Measurements from ENCODE around the gene PWWP2B. TPM values are rescaled to one million over a fixed set of nuclear protein-coding genes. Genes with fewer than 3 reads are reported as not detected.

PWWP2B gene
- total and polyA plus RNA-seq, 7 donors = 7.7 to 50.8 (median 10.2) TPM

DNA sequence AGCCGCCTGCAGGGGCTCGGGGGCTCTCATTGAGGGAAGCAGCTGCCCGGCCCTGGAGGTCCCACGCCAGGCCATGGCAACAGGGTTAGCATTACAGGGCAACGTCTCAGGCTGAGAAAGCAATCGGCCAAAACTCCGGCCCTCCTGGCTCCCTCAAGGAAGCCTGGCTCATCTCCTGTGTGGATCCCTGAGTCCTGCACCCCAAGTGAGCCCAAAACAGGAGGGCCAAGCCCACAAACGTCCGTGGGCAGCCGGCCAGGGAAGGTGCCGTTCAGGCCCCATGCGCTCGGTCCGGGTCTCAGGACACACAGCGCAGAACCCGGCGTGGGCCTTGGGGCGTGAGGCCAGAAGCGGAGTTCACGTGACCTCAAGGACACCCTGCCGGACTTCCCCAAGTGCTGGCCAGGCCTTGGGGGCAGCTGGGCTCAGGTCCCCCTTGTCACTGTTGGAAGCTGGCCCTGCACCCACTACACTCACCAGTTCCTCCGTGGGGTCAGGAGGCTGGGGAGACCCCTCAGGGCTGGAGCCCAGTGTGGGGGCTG lies 8.0 kb upstream of the PWWP2B start:
- Histone ChIP-seq H3K36me3 (no peaks in the 10 kb centered on the region), H3K27ac (no peak overlapping the region), H3K9me3 (no peaks in the 10 kb centered on the region), H3K4me1 (peaks cover 0 to 10% (median 0%) of the 10 kb centered on the region in 4 donors), H3K4me3 (no peak overlapping the region), H3K27me3 (no peaks in the 10 kb centered on the region)
- peak; percentile 81 for DNase-seq
- WGBS, 2 donors = 22 to 54% methylated on average over 22 of the region's 22 CpGs
- TF ChIP-seq, protein P1, sequence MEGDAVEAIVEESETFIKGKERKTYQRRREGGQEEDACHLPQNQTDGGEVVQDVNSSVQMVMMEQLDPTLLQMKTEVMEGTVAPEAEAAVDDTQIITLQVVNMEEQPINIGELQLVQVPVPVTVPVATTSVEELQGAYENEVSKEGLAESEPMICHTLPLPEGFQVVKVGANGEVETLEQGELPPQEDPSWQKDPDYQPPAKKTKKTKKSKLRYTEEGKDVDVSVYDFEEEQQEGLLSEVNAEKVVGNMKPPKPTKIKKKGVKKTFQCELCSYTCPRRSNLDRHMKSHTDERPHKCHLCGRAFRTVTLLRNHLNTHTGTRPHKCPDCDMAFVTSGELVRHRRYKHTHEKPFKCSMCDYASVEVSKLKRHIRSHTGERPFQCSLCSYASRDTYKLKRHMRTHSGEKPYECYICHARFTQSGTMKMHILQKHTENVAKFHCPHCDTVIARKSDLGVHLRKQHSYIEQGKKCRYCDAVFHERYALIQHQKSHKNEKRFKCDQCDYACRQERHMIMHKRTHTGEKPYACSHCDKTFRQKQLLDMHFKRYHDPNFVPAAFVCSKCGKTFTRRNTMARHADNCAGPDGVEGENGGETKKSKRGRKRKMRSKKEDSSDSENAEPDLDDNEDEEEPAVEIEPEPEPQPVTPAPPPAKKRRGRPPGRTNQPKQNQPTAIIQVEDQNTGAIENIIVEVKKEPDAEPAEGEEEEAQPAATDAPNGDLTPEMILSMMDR (IDR thresholded peaks at IDR 0.05) = no peak
- TF ChIP-seq POLR2AphosphoS5 (IDR thresholded peaks at IDR 0.05) = no peak
- TF ChIP-seq EP300 (IDR thresholded peaks at IDR 0.05) = no peak
- TF ChIP-seq POLR2A (IDR thresholded peaks at IDR 0.05) = no peak
- intact Hi-C loops (cut with DNase I) = no loop called here

DNA sequence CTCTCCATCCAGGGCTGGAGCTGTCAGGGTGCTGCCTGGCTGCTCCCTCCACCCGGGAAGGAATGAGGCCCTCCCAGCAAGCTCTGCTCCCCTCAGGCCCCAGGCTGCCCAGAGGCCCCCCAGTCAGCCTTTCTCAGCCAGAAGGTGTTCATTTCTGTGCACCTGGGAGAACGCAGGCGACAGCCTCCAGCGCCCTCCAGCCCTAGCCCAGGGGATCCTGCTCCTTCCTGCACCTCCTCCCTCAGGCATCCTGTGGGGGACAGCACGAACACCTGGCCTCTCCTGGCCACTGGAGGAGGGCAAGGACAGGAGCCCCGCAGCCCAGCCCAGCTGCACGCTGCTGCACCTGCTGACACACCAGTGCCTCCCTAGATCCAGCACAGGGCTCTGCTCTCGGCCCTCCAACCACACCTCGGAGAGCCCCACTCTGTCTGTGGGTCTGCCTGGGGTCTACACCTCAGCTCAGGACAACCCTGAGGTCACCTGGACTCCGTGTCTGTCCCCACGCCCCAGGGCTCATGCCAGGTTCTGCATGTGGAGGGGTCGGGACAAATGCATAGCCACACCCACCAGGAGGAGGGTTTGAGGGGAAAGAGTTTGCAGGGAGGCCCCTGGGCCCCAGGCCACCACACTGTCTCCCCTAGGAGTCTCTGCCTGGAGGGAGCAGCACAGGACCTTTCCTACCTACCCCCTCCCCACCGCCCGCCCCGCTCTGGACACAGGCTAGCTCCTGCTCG lies 7.4 kb upstream of the PWWP2B start:
- Histone ChIP-seq H3K4me3 (no peak overlapping the region), H3K9me3 (no peaks in the 10 kb centered on the region), H3K4me1 (peaks cover 0 to 10% (median 0%) of the 10 kb centered on the region in 4 donors), H3K27me3 (no peaks in the 10 kb centered on the region), H3K36me3 (no peaks in the 10 kb centered on the region), H3K27ac (no peak overlapping the region)
- WGBS, 2 donors = 34 to 51% methylated on average over 16 of the region's 16 CpGs
- intact Hi-C loops (cut with DNase I) = loop anchor here (5.0 kb wide), 1 partner anchor 153 kb away; no protein-coding TSS in a partner anchor
- TF ChIP-seq EP300 (IDR thresholded peaks at IDR 0.05) (no peak), POLR2AphosphoS5 (IDR thresholded peaks at IDR 0.05) (no peak), POLR2A (IDR thresholded peaks at IDR 0.05) (no peak)
- TF ChIP-seq, protein P1 (IDR thresholded peaks at IDR 0.05) = no peak
- peak; percentile 69 for DNase-seq

DNA sequence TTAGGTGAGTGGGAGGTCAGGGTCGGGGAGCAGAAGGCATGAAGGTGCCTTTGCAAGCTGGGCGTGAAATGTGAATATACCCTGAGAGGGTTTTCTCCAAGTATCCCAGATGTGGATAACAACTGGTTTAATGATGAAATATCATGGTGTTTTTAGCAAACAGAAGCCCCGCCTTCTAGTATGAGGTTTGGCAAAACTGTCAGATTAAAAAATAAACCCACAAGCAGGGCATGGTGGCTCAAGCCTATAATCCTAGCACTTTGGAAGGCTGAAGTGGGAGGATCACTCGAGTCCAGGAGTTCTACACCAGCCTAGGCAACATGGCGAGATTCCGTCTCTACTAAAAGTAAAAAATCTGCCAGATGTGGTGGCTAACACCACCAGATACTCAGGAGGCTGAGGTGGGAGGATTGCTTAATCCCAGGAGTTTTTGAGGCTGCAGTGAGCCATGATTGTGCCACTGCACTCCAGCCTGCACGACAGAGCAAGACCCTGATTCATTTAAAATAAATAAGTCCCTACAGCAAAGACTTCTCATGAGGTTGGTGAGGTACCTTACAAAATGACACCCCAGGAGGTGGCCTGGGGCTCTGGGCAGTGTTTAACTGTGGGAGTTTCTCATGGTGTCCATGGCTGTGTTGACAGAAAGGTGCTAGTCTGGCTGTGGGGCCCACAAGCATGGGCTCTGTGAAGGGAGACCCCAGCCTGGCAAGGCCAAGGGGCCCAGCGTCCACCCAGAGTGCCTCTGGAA lies 6.7 kb upstream of the PWWP2B start:
- H3K27ac ChIP-seq = no peak overlapping the region
- no peaks in the 10 kb centered on the region for H3K36me3 ChIP-seq
- H3K9me3 ChIP-seq = no peaks in the 10 kb centered on the region
- H3K4me3 ChIP-seq = no peak overlapping the region
- TF ChIP-seq, protein P1 (IDR thresholded peaks at IDR 0.05) = no peak
- no peak for TF ChIP-seq POLR2AphosphoS5 (IDR thresholded peaks at IDR 0.05)
- TF ChIP-seq POLR2A (IDR thresholded peaks at IDR 0.05) = no peak
- no peak for TF ChIP-seq EP300 (IDR thresholded peaks at IDR 0.05)
- WGBS, 2 donors = 71 to 81% methylated on average over 8 of the region's 8 CpGs
- DNase-seq = peak; percentile 21
- intact Hi-C loops (cut with DNase I) = loop anchor here (5.0 kb wide), 1 partner anchor 152 kb away; no protein-coding TSS in a partner anchor
- H3K27me3 ChIP-seq = no peaks in the 10 kb centered on the region
- H3K4me1 ChIP-seq = peaks cover 0 to 12% (median 2%) of the 10 kb centered on the region in 4 donors

DNA sequence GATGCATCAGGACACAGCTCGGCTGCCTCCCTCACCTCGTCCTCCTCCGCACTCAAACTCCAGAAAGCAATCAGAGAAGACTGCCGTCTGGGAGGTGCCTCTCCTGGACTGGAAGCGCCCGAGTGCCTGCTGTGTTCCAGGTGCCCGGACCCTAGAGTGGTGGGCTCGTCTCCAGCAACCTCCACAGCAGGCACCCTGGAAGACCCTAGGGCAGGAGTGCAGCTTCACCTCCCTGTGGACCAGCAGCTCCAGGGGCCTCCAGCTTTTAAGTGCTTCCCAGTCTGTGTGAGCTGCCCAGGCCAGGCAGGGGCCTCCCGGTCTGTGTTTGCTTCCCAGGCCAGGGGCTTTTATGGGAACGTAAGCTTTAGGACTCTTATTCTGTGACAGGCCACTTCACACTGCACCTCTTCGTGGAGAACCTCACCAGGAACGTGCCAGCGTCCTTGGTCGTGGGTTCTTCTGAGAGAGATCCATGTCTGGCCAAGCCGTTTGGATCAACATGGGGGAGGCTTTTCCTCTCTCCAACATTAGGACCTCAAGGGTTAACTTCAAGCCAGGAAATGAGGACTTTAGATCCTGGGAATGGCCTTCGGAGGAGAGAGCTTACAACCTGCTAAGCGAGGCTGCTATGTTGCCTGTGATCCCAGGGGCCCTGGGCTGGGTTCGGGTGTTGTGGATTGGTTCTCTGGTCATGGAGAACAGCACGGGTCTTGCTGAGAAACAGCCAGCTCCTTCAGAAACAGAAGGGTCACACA lies 5.9 kb upstream of the PWWP2B start:
- peaks cover 0 to 20% (median 10%) of the 10 kb centered on the region in 4 donors for H3K4me1 ChIP-seq
- H3K27ac ChIP-seq = no peak overlapping the region
- no peaks in the 10 kb centered on the region for H3K36me3 ChIP-seq
- no peaks in the 10 kb centered on the region for H3K27me3 ChIP-seq
- TF ChIP-seq EP300 (IDR thresholded peaks at IDR 0.05) (no peak), POLR2AphosphoS5 (IDR thresholded peaks at IDR 0.05) (no peak), POLR2A (IDR thresholded peaks at IDR 0.05) (no peak)
- TF ChIP-seq, protein P1 (IDR thresholded peaks at IDR 0.05) = no peak
- DNase-seq = peak; percentile 58
- no peaks in the 10 kb centered on the region for H3K9me3 ChIP-seq
- intact Hi-C loops (cut with DNase I) = loop anchor here (5.0 kb wide), 1 partner anchor 151 kb away; no protein-coding TSS in a partner anchor
- WGBS, 2 donors = 79 to 84% methylated on average over 19 of the region's 19 CpGs
- no peak overlapping the region for H3K4me3 ChIP-seq

All from sigmoid colon (tissue), 7 donors.